ENCODE measurements around the gene ASIC3.
"Not testable (repeated sequence)": the region's sequence is repeated elsewhere in the genome, so short reads cannot be mapped to it uniquely, and the experiment has no call there.

Gene ASIC3

DNA sequence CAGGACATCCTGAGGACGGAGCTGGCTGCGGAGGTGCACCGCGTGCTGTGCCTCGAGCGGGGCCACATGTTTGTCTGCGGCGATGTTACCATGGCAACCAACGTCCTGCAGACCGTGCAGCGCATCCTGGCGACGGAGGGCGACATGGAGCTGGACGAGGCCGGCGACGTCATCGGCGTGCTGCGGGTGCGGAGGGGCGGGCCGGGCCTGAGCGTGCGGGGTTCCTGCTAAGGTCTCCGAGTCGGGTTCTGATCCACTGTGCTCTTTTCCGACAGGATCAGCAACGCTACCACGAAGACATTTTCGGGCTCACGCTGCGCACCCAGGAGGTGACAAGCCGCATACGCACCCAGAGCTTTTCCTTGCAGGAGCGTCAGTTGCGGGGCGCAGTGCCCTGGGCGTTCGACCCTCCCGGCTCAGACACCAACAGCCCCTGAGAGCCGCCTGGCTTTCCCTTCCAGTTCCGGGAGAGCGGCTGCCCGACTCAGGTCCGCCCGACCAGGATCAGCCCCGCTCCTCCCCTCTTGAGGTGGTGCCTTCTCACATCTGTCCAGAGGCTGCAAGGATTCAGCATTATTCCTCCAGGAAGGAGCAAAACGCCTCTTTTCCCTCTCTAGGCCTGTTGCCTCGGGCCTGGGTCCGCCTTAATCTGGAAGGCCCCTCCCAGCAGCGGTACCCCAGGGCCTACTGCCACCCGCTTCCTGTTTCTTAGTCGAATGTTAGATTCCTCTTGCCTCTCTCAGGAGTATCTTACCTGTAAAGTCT is 34.4 kb upstream of the ASIC3 start:
- peak; percentile 68 for DNase-seq (ENCODE audit: low spot score)

GRCh38 chr7:151014950-151015349 is 33.4 kb upstream of the ASIC3 start:
- no peak for DNase-seq (ENCODE audit: low spot score)

DNA sequence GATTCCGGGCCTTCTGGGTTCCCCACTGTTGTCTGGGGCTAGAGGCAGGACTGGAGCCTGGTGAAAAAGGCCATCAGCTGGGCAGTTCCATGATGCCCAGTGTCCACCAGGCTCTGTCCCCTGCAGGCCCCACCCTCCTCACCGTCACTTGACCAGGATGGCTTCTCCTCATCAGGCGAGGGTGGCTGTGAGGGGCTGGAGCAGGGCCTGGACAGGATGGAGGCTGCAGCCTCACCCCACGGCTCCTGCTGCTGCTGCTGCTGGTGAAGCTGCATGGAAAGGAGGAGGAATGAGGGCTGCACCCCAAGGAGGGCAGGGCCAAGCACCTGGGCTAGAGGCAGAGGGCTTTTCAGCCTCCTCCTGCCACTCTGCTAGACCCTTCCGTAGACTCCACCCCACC is 32.4 kb upstream of the ASIC3 start:
- no peak for DNase-seq (ENCODE audit: low spot score)

DNA sequence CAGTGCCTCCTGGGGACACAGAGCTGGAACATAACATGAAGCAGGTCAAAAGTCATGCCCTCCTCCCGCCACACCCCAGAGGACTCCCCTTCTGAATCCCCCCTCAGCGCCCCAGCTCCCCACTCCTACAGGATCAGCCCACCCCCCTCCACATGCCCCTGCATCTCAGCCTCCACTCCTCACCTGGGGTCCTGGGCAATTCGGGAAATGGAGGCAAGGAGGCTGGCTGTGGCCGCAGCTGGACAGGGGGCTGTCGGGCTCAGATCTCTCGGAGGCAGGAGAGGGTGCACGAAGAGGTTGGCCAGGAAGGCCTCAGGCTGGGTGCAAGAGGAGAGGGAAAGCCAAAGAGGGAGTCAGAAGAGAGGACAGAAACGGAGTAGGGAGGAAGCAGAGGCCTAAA is 31.8 kb upstream of the ASIC3 start:
- DNase-seq (ENCODE audit: low spot score), result no peak

GRCh38 chr7:151016942-151017341 is 31.4 kb upstream of the ASIC3 start:
- DNase-seq (ENCODE audit: low spot score), result no peak

DNA sequence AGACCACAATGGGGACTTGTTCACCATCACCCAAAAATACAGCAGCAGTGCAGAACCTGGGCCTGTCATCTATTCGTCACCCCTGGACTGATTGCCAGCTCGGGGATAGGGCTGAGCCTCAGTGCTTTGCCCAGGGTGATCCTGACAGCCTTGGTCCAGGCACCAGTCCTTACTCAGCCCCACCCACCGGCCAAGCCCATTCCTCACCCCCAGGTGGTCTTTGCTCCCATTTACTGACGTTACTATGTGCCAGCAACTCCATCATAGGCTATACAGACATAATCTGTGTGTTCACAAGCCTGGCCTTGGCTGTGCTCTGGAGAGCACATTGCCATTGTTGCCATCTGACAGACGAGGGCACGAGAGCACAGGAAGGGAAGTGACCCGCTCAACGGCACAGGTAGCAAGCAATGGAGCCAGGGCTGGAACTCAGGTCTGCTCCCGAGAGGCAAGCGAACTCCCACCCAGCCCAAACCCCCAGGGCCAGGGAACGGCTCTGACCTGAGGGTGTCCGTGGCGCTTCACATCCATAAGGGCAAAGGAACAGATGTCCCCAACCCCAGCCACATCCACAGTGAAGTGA is 30.9 kb upstream of the ASIC3 start:
- DNase-seq (ENCODE audit: low spot score), result no peak

DNA sequence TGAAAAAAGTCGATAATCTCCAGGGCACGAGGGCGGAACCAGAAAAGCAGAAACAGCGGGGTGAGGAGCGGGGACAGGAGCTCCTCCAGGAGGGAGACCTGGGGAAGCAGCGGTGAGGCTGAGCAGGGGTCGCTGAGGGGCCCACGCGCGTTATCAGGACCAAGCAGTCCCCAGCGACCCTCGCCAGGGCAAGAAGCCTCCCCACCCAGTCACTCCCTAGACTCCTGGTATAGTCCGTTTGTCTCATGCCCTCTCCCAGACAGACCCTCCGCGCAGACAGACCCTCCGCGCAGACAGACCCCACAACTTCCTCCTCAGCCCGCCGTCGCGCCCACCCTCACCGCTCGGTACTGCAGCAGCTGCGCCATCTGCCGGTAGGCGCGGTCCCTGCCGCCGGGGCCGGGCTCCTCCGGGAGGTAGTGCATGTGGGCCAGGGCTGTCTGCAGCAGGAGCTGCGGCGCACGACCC is 30.3 kb upstream of the ASIC3 start:
- DNase-seq (ENCODE audit: low spot score), result peak; percentile 80

DNA sequence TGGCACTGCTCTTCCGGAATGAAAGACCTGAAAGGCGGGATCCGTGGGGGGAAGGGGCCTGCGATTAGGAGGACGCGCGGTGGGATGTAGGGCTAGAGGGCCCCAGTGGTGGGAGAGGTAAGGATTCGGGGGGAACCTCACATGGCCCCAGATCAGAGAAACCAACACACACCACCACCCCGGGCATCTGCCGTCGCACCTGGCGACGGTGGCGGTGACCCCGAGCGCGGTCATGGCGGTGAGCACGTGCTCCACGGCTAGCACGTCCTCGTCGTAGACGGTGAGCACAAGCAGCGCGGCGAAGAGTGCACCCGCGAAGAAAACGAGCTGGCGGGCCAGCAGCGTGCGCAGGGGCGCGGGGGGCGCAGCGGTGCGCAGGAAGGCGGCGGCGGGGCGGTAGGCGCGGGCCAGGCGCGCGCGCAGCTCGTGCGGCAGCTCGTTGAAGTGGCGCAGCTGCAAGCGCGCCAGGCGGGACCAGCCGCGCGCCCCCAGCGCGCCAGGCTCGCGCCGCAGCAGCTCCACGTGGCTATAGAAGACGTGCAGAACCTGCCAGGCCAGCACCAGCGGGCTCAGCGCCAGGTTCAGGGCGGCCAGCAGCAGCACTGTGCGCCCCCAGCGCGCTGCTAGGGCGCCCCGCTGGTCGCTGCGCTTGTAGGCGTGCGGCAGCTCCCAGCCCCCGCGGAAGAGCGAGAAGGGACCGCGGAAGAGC is 29.8 kb upstream of the ASIC3 start:
- DNase-seq (ENCODE audit: low spot score), result no peak

- no peak for DNase-seq (ENCODE audit: low spot score)
These were observed 29.2 kb upstream of the ASIC3 start for GRCh38 chr7:151019130-151019447.

DNA sequence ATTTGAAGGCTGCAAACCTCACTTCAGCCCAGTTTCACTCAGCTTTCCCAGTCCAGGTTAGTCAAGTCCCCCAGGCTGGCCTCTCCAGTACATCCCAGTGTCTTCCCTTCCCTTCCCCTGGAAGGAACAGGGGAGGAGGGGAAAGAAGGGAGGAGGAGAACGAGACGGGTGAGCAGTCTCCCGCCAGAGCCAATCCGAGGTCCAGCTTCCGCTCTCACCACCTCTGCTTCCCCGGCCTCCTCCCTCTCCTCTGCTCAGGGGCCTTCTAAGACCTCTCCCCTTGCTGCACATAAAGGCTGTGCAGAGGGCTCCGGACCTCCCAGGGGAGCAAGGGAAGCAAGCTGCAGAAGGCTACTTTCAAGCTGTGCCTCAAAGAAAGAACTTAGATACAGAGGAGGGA is 28.1 kb upstream of the ASIC3 start:
- no peak for DNase-seq (ENCODE audit: low spot score)

GRCh38 chr7:151023232-151023631 is 25.1 kb upstream of the ASIC3 start:
- DNase-seq (ENCODE audit: low spot score), result no peak

GRCh38 chr7:151024435-151025056 is 23.8 kb upstream of the ASIC3 start, which contains the start of gene ATG9B:
Gene ATG9B, minus strand, starts transcription at chr7:151024494. Its CDS starts 71 bp downstream, at chr7:151024423.
- no peak for DNase-seq (ENCODE audit: low spot score)

- DNase-seq (ENCODE audit: low spot score), result no peak
These were observed 22.2 kb upstream of the ASIC3 start for GRCh38 chr7:151025924-151026671.

GRCh38 chr7:151026771-151027727 is 21.3 kb upstream of the ASIC3 start:
- DNase-seq (ENCODE audit: low spot score), result not testable (repeated sequence)

GRCh38 chr7:151027728-151028130 is 20.6 kb upstream of the ASIC3 start:
- DNase-seq (ENCODE audit: low spot score), result not testable (repeated sequence)

GRCh38 chr7:151028131-151028947 is 20.0 kb upstream of the ASIC3 start, which contains the start of gene ABCB8:
Gene ABCB8, plus strand, starts transcription at chr7:151028450. Its CDS starts 66 bp downstream, at chr7:151028516.
- DNase-seq (ENCODE audit: low spot score), result peak; percentile 100

- DNase-seq (ENCODE audit: low spot score), result no peak
These were observed 19.3 kb upstream of the ASIC3 start for GRCh38 chr7:151028948-151029501.

- no peak for DNase-seq (ENCODE audit: low spot score)
These were observed 17.3 kb upstream of the ASIC3 start for GRCh38 chr7:151031011-151031410.
